Endothelial cell of umbilical vein (primary cell): Measurements from ENCODE around the gene PDE3B. TPM values are rescaled to one million over a fixed set of nuclear protein-coding genes. Genes with fewer than 3 reads are reported as not detected.
"Not testable (repeated sequence)": the region's sequence is repeated elsewhere in the genome, so short reads cannot be mapped to it uniquely, and the experiment has no call there.

ENCODE experiments used
- BruUV-seq: library from RNA; stranded (reverse); fragments of 400-500 nt; replicated peaks from 2 replicates; lab custom pipeline; 2021; lab: Mats Ljungman, UMichigan
- CTCF ChIA-PET: fragments of 300-600, 350-600 bp; sonication (Branson Sonifier 250); formaldehyde crosslinking; loops from one replicate; lab custom pipeline; 2021; ENCODE audit warnings: antibody characterized with exemption, inconsistent platforms; lab: Charles Lee
- POLR2A ChIA-PET: fragments of 300-600, 350-600 bp; sonication (Branson Sonifier 250); formaldehyde crosslinking; loops from one replicate; lab custom pipeline; 2021; ENCODE audit warnings: antibody characterized with exemption, inconsistent platforms; lab: Charles Lee
- DNase-seq: peaks from one replicate; pipeline ENCODE4 v3.0.0-alpha.2; 2011; ENCODE audit warnings: low read depth, low spot score
- FAIRE-seq: peaks from 2 replicates; lab custom pipeline; 2011; peaks lifted over from hg19 to GRCh38; lab: Jason Lieb, UNC
- H2AFZ ChIP-seq: 2 replicates; pipeline ENCODE4 v1.6.0; 2012; ENCODE audit warnings: low read depth, low read length, control low read depth, inconsistent platforms
- H3K27ac ChIP-seq: 2 replicates; pipeline ENCODE4 v1.5.1; 2011; ENCODE audit warnings: low read depth, mild to moderate bottlenecking, control low read depth, low read length, moderate library complexity; ENCODE audit not compliant: insufficient read depth
- H3K27me3 ChIP-seq, 2 experiments: 2 replicates each; pipeline versions ENCODE4 v1.6.0 to v1.6.1; 2011; ENCODE audit warnings: low read length in 2 of 2, mixed read lengths in 1 of 2; ENCODE audit not compliant: control insufficient read depth in 2 of 2, insufficient read depth in 2 of 2
- H3K36me3 ChIP-seq, 2 experiments: 2 replicates in 1 of 2; 3 replicates in 1 of 2; pipeline ENCODE4 v1.5.1; 2011; ENCODE audit warnings: low read length in 2 of 2, mild to moderate bottlenecking in 1 of 2, moderate library complexity in 1 of 2; ENCODE audit not compliant: control insufficient read depth in 2 of 2, insufficient read depth in 2 of 2; ENCODE audit errors: extremely low read depth in 1 of 2
- H3K4me1 ChIP-seq: 3 replicates; pipeline ENCODE4 v1.5.1; 2011; ENCODE audit warnings: mild to moderate bottlenecking, low read length; ENCODE audit not compliant: control insufficient read depth, insufficient read depth; ENCODE audit errors: extremely low read depth
- H3K4me2 ChIP-seq: 2 replicates; pipeline ENCODE4 v1.6.1; 2011; ENCODE audit warnings: low read length, control low read depth, mixed read lengths; ENCODE audit not compliant: insufficient read depth
- H3K4me3 ChIP-seq, 3 experiments: fragments of 200-600 bp in 1 of 3; sonication (generic), shearing (Covaris generic) in 1 of 3; replicated peaks in 1 of 3; 2 replicates each; pipeline ENCODE4 v1.5.1; 2011 to 2016; ENCODE audit warnings: control low read depth in 3 of 3, low read length in 3 of 3, mild to moderate bottlenecking in 2 of 3, inconsistent platforms in 1 of 3, low read depth in 1 of 3, moderate library complexity in 1 of 3; ENCODE audit not compliant: insufficient read depth in 1 of 3
- H3K79me2 ChIP-seq: 2 replicates; pipeline ENCODE4 v1.6.0; 2012; ENCODE audit warnings: low read length, inconsistent platforms; ENCODE audit not compliant: control insufficient read depth, insufficient read depth
- H3K9ac ChIP-seq: replicated peaks from 2 replicates; pipeline ENCODE3; 2011; ENCODE audit warnings: low read length, control low read depth; ENCODE audit not compliant: insufficient read depth; ENCODE audit errors: extremely low read depth
- H3K9me1 ChIP-seq: replicated peaks from 3 replicates; pipeline ENCODE4 v1.6.0; 2011; ENCODE audit warnings: mild to moderate bottlenecking, low read length; ENCODE audit not compliant: control insufficient read depth, insufficient read depth; ENCODE audit errors: extremely low read depth
- H3K9me3 ChIP-seq: replicated peaks from 2 replicates; pipeline ENCODE4 v1.5.1; 2012; ENCODE audit warnings: low read length, inconsistent platforms; ENCODE audit not compliant: control insufficient read depth, insufficient read depth
- H4K20me1 ChIP-seq: replicated peaks from 2 replicates; pipeline ENCODE3; 2011; ENCODE audit warnings: mild to moderate bottlenecking, low read length; ENCODE audit not compliant: control insufficient read depth, insufficient read depth; ENCODE audit errors: extremely low read depth
- CTCF ChIP-seq, 2 donors: IDR thresholded peaks; 1 replicate in 1 of 2; 2 replicates in 1 of 2; pipeline ENCODE4 v1.5.1; 2011; ENCODE audit warnings: low read length in 2 of 2, mild to moderate bottlenecking in 2 of 2, moderate library complexity in 2 of 2, control low read depth in 1 of 2, inconsistent platforms in 1 of 2, low read depth in 1 of 2; ENCODE audit not compliant: insufficient read depth in 1 of 2; ENCODE audit errors: extremely low read depth in 1 of 2
- MYC ChIP-seq: IDR thresholded peaks from one replicate; pipeline ENCODE4 v1.6.1; 2011; ENCODE audit warnings: mild to moderate bottlenecking, low read depth, low read length
- dilution Hi-C: fragments of 300-500 bp; cut with MboI; formaldehyde crosslinking; loops from one replicate; pipeline ENCODE4 v1.15.0; 2019; ENCODE audit warnings: low sequenced_read_pairs; ENCODE audit not compliant: extremely low pct_ligation_motif_present
- intact Hi-C: fragments of 100-400 bp; cut with micrococcal nuclease; formaldehyde crosslinking; loops from one replicate; pipeline ENCODE4 v1.10.0; 2022
- polyA plus RNA-seq, 4 experiments: library from polyadenylated mRNA; depleted of rRNA in 3 of 4; stranded (reverse) in 3 of 4; unstranded in 1 of 4; fragments of >200 nt; gene quantifications; 2 replicates each; pipeline versions ENCODE4 v1.2.1 to v1.2.3, GENCODE V29; 2011 to 2012; ENCODE audit warnings: missing spikeins in 1 of 4
- total RNA-seq: library from RNA; stranded (reverse); gene quantifications from 2 replicates; pipeline ENCODE4 v1.2.3, GENCODE V29; 2021

Gene PDE3B
- total and polyA plus RNA-seq, 2 donors (not counting 3 experiments of a cell fraction or from before 2014, with no cell fraction given): 0.26 to 1.9 TPM

GRCh38 chr11:14727746-14728145 lies 84.1 kb downstream of the PDE3B start:
- Histone ChIP-seq H3K36me3 (no peaks in the 10 kb centered on the region), H3K4me2 (no peak overlapping the region), H3K79me2 (no peaks in the 10 kb centered on the region), H3K4me3 (no peak overlapping the region), H4K20me1 (no peaks in the 10 kb centered on the region), H2AFZ (no peak overlapping the region), H3K9me3 (no peaks in the 10 kb centered on the region), H3K27me3 (peaks cover 2% of the 10 kb centered on the region in 2 experiments), H3K4me1 (no peaks in the 10 kb centered on the region), H3K9ac (no peak overlapping the region), H3K9me1 (peaks cover 3% of the 10 kb centered on the region), H3K27ac (no peak overlapping the region)
- ChIA-PET CTCF (interaction anchor here (0.6 to 2.7 kb wide), 3 partner anchors 19 to 281 kb away, joined by 3 to 6 read pairs (median 4); no protein-coding TSS in a partner anchor), POLR2A (no interaction called here)
- BruUV-seq: no TSS peak
- dilution Hi-C loops (no loop called here), intact Hi-C loops (no loop called here)
- TF ChIP-seq CTCF (IDR thresholded peaks at IDR 0.05; ENCODE audit: extremely low read depth in 1 of 2, insufficient read depth in 1 of 2, low read depth in 1 of 2, low read length in 2 of 2): no peak
- TF ChIP-seq MYC: no peak
- FAIRE-seq (no peak), DNase-seq (no peak)

- DNase-seq, intact Hi-C loops, dilution Hi-C loops, POLR2A ChIA-PET, H3K36me3 ChIP-seq, H3K4me2 ChIP-seq, H2AFZ ChIP-seq, H3K9ac ChIP-seq, H3K4me3 ChIP-seq, BruUV-seq, H3K4me1 ChIP-seq, H3K27me3 ChIP-seq, H3K9me3 ChIP-seq, H3K27ac ChIP-seq, CTCF ChIA-PET, H3K9me1 ChIP-seq, H3K79me2 ChIP-seq, FAIRE-seq, H4K20me1 ChIP-seq: not testable (repeated sequence)
Measured at GRCh38 chr11:14740539-14740938, 96.9 kb downstream of the PDE3B start.
